GM19455 (cell line): ENCODE results near the gene ZBTB34.
A peak's percentile ranks its signal among the peaks of the same experiment; 100 is the strongest.

Source experiments
- ATAC-seq: cut with Tn5 transposase; IDR thresholded peaks from one replicate; pipeline ENCODE4 v1.9.1; 2021; ENCODE audit not compliant: unreplicated experiment

The ZBTB34 gene

GRCh38 chr9:126842977-126843799 lies 17.3 kb upstream of the ZBTB34 start:
- no peak for ATAC-seq

- no peak for ATAC-seq
These were observed 16.4 kb upstream of the ZBTB34 start for GRCh38 chr9:126844085-126844484.

- ATAC-seq: no peak
These were observed 13.4 kb upstream of the ZBTB34 start for GRCh38 chr9:126847051-126847450.

- no peak for ATAC-seq
These were observed 10.7 kb upstream of the ZBTB34 start for GRCh38 chr9:126849591-126850225.

GRCh38 chr9:126851286-126851880 lies 9.1 kb upstream of the ZBTB34 start:
- ATAC-seq: no peak

GRCh38 chr9:126852086-126852688 lies 8.3 kb upstream of the ZBTB34 start:
- no peak for ATAC-seq

- ATAC-seq: no peak
These were observed 6.8 kb upstream of the ZBTB34 start for GRCh38 chr9:126853667-126854066.

GRCh38 chr9:126854734-126855133 lies 5.7 kb upstream of the ZBTB34 start:
- no peak for ATAC-seq

- no peak for ATAC-seq
These were observed 4.0 kb upstream of the ZBTB34 start for GRCh38 chr9:126856326-126856877.

GRCh38 chr9:126857261-126857960 lies 3.0 kb upstream of the ZBTB34 start:
- ATAC-seq: no peak

- ATAC-seq: no peak
These were observed 1.3 kb upstream of the ZBTB34 start for GRCh38 chr9:126859111-126859510.

GRCh38 chr9:126860757-126861466 lies 473 bp downstream of the ZBTB34 start:
- ATAC-seq: peak; percentile 26

GRCh38 chr9:126861707-126862103 lies 1.3 kb downstream of the ZBTB34 start:
- ATAC-seq: no peak

GRCh38 chr9:126862104-126862761 lies 1.8 kb downstream of the ZBTB34 start:
- ATAC-seq: no peak

GRCh38 chr9:126864771-126865170 lies 4.3 kb downstream of the ZBTB34 start:
- no peak for ATAC-seq

GRCh38 chr9:126869368-126869767 lies 8.9 kb downstream of the ZBTB34 start:
- ATAC-seq: no peak

- ATAC-seq: no peak
These were observed 12.1 kb downstream of the ZBTB34 start for GRCh38 chr9:126872516-126872915.

GRCh38 chr9:126874546-126875314 lies 14.3 kb downstream of the ZBTB34 start:
- ATAC-seq: no peak
